Activated T-cell treated with anti-CD3 and anti-CD28 coated beads, Interleukin-2, amount 50 U/mL, for 72 hours (primary cell): Measurements from ENCODE around the gene SLC22A31. TPM values are rescaled to one million over a fixed set of nuclear protein-coding genes. Genes with fewer than 3 reads are reported as not detected.
"Not testable (repeated sequence)": the region's sequence is repeated elsewhere in the genome, so short reads cannot be mapped to it uniquely, and the experiment has no call there.

ENCODE experiments used
- ATAC-seq, 2 donors: fragments of 150-1000 bp; cut with Tn5 transposase; replicated peaks in 1 of 2; 2 replicates each; pipeline ENCODE4 v1.10.0; 2021; ENCODE audit warnings: moderate library complexity in 2 of 2, mild to moderate bottlenecking in 1 of 2
- DNase-seq, 2 donors: peaks; one replicate each; pipeline ENCODE4 v3.0.0; 2021 to 2022; ENCODE audit warnings: mixed read lengths in 1 of 2
- H3K27ac Mint-ChIP-seq: one replicate; pipeline ENCODE4 v1.8.0; 2022; ENCODE audit warnings: mild to moderate bottlenecking, moderate library complexity, mixed read lengths
- H3K27me3 Mint-ChIP-seq: one replicate; pipeline ENCODE4 v1.8.0; 2022; ENCODE audit warnings: low read depth, mixed read lengths
- H3K36me3 Mint-ChIP-seq, 2 donors: one replicate each; pipeline ENCODE4 v1.8.0; 2022; ENCODE audit warnings: mixed read lengths in 2 of 2, mild to moderate bottlenecking in 1 of 2; ENCODE audit not compliant: insufficient read depth in 2 of 2
- H3K4me1 Mint-ChIP-seq: one replicate; pipeline ENCODE4 v1.8.0; 2022; ENCODE audit warnings: low read depth, mixed read lengths
- H3K4me3 Mint-ChIP-seq, 2 donors: one replicate each; pipeline ENCODE4 v1.8.0; 2022; ENCODE audit warnings: mild to moderate bottlenecking in 2 of 2, mixed read lengths in 2 of 2, moderate library complexity in 2 of 2
- H3K9me3 Mint-ChIP-seq, 2 donors: one replicate each; pipeline ENCODE4 v1.8.0; 2022; ENCODE audit warnings: mixed read lengths in 2 of 2
- total RNA-seq, 2 donors: library from RNA; stranded (reverse); gene quantifications; one replicate each; pipeline ENCODE4 v1.2.3, GENCODE V29; 2022

The SLC22A31 gene
- total RNA-seq, 2 donors from 2014 or later, result 1.3 to 1.6 TPM

GRCh38 chr16:89187032-89187769, 13.1 kb downstream of the SLC22A31 start:
- ATAC-seq, result peak; percentile 41 to 57
- no peak overlapping the region for H3K27ac Mint-ChIP-seq

GRCh38 chr16:89186593-89187031, 13.7 kb downstream of the SLC22A31 start:
- H3K4me3 Mint-ChIP-seq, ATAC-seq, H3K36me3 Mint-ChIP-seq, H3K27me3 Mint-ChIP-seq, H3K27ac Mint-ChIP-seq, H3K9me3 Mint-ChIP-seq, H3K4me1 Mint-ChIP-seq: not testable (repeated sequence)
- peak in 1 of 2 donors; percentile 1 for DNase-seq

More at GRCh38 chr16:89187032-89187769, 13.1 kb downstream of the SLC22A31 start:
- no peaks in the 10 kb centered on the region for H3K9me3 Mint-ChIP-seq
- H3K4me3 Mint-ChIP-seq, result no peak overlapping the region
- no peaks in the 10 kb centered on the region for H3K4me1 Mint-ChIP-seq
- peak in 1 of 2 donors; percentile 51 for DNase-seq
- no peaks in the 10 kb centered on the region for H3K27me3 Mint-ChIP-seq
- no peaks in the 10 kb centered on the region for H3K36me3 Mint-ChIP-seq

- not testable (repeated sequence) for ATAC-seq, H3K27ac Mint-ChIP-seq, H3K9me3 Mint-ChIP-seq, H3K4me3 Mint-ChIP-seq, DNase-seq, H3K4me1 Mint-ChIP-seq, H3K36me3 Mint-ChIP-seq, H3K27me3 Mint-ChIP-seq
Measured at GRCh38 chr16:89185887-89186592, 14.3 kb downstream of the SLC22A31 start.

GRCh38 chr16:89184933-89185794, 15.2 kb downstream of the SLC22A31 start:
- no peaks in the 10 kb centered on the region for H3K36me3 Mint-ChIP-seq
- H3K27ac Mint-ChIP-seq, result no peak overlapping the region
- ATAC-seq, result peak in 1 of 2 donors; percentile 20
- H3K9me3 Mint-ChIP-seq, result no peaks in the 10 kb centered on the region
- peaks cover 4% of the 10 kb centered on the region for H3K4me1 Mint-ChIP-seq
- no peak overlapping the region for H3K4me3 Mint-ChIP-seq
- no peaks in the 10 kb centered on the region for H3K27me3 Mint-ChIP-seq
- peak in 1 of 2 donors; percentile 8 for DNase-seq

- Mint-ChIP-seq H3K36me3 (no peaks in the 10 kb centered on the region), H3K4me1 (peaks cover 4% of the 10 kb centered on the region), H3K4me3 (no peak overlapping the region), H3K27ac (no peak overlapping the region), H3K27me3 (no peaks in the 10 kb centered on the region), H3K9me3 (no peaks in the 10 kb centered on the region)
- ATAC-seq (no peak), DNase-seq (no peak)
Measured at GRCh38 chr16:89184677-89184932, 15.7 kb downstream of the SLC22A31 start.

GRCh38 chr16:89183975-89184676, 16.2 kb downstream of the SLC22A31 start:
- ATAC-seq (no peak), DNase-seq (no peak)
- Mint-ChIP-seq H3K9me3 (no peaks in the 10 kb centered on the region), H3K4me1 (peaks cover 4% of the 10 kb centered on the region), H3K27me3 (no peaks in the 10 kb centered on the region), H3K27ac (no peak overlapping the region), H3K36me3 (no peaks in the 10 kb centered on the region), H3K4me3 (no peak overlapping the region)

- H3K4me3 Mint-ChIP-seq, result no peak overlapping the region
- peaks cover 4% of the 10 kb centered on the region for H3K4me1 Mint-ChIP-seq
- no peak overlapping the region for H3K27ac Mint-ChIP-seq
- DNase-seq (no peak), ATAC-seq (no peak)
- no peaks in the 10 kb centered on the region for H3K36me3 Mint-ChIP-seq
- H3K9me3 Mint-ChIP-seq, result no peaks in the 10 kb centered on the region
- H3K27me3 Mint-ChIP-seq, result no peaks in the 10 kb centered on the region
Measured at GRCh38 chr16:89183463-89183862, 16.9 kb downstream of the SLC22A31 start.

- Mint-ChIP-seq H3K36me3 (no peaks in the 10 kb centered on the region), H3K9me3 (no peaks in the 10 kb centered on the region), H3K4me1 (peaks cover 4% of the 10 kb centered on the region), H3K27ac (no peak overlapping the region), H3K4me3 (no peak overlapping the region), H3K27me3 (no peaks in the 10 kb centered on the region)
- DNase-seq, result no peak
- no peak for ATAC-seq
Measured at GRCh38 chr16:89179656-89180315, 20.6 kb downstream of the SLC22A31 start.

GRCh38 chr16:89179148-89179484, 21.2 kb downstream of the SLC22A31 start:
- Mint-ChIP-seq H3K4me3 (no peak overlapping the region), H3K4me1 (peaks cover 4% of the 10 kb centered on the region), H3K9me3 (no peaks in the 10 kb centered on the region), H3K27me3 (no peaks in the 10 kb centered on the region), H3K36me3 (no peaks in the 10 kb centered on the region), H3K27ac (no peak overlapping the region)
- DNase-seq, result no peak
- no peak for ATAC-seq

- Mint-ChIP-seq H3K4me3 (no peak overlapping the region), H3K27me3 (no peaks in the 10 kb centered on the region), H3K9me3 (no peaks in the 10 kb centered on the region), H3K36me3 (no peaks in the 10 kb centered on the region), H3K4me1 (peaks cover 4% of the 10 kb centered on the region), H3K27ac (no peak overlapping the region)
- DNase-seq (no peak), ATAC-seq (no peak)
Measured at GRCh38 chr16:89178453-89179147, 21.7 kb downstream of the SLC22A31 start.

GRCh38 chr16:89177501-89177900, 22.8 kb downstream of the SLC22A31 start:
- DNase-seq, result no peak
- H3K36me3 Mint-ChIP-seq, result no peaks in the 10 kb centered on the region
- ATAC-seq, result no peak

GRCh38 chr16:89176717-89177116, 23.6 kb downstream of the SLC22A31 start:
- no peaks in the 10 kb centered on the region for H3K36me3 Mint-ChIP-seq
- DNase-seq (no peak), ATAC-seq (no peak)
- H3K4me1 Mint-ChIP-seq, result peaks cover 3% of the 10 kb centered on the region
- H3K9me3 Mint-ChIP-seq, result no peaks in the 10 kb centered on the region
- H3K27me3 Mint-ChIP-seq, result no peaks in the 10 kb centered on the region
- H3K4me3 Mint-ChIP-seq, result no peak overlapping the region
- H3K27ac Mint-ChIP-seq, result no peak overlapping the region

More at GRCh38 chr16:89177501-89177900, 22.8 kb downstream of the SLC22A31 start:
- H3K4me1 Mint-ChIP-seq, result peaks cover 4% of the 10 kb centered on the region
- no peak overlapping the region for H3K27ac Mint-ChIP-seq
- H3K4me3 Mint-ChIP-seq, result no peak overlapping the region
- H3K27me3 Mint-ChIP-seq, result no peaks in the 10 kb centered on the region
- no peaks in the 10 kb centered on the region for H3K9me3 Mint-ChIP-seq
